OCI-LY3 (cell line): ENCODE data around the gene APBB2.

Source experiments
- H2AFZ ChIP-seq: fragments of 200-600, 300-600 bp; shearing (Covaris generic); 2 replicates; pipeline ENCODE4 v1.6.0; 2014; ENCODE audit warnings: antibody characterized with exemption, low read depth, low read length
- H3K27ac ChIP-seq: fragments of 200-600, 300-600 bp; sonication (generic); 2 replicates; pipeline ENCODE4 v1.5.1; 2014; ENCODE audit warnings: mild to moderate bottlenecking, low read length, moderate library complexity, mixed read lengths
- H3K27me3 ChIP-seq: fragments of 200-600, 300-600 bp; sonication (generic); 2 replicates; pipeline ENCODE4 v1.6.1; 2014; ENCODE audit warnings: low read depth, low read length, mixed read lengths
- H3K36me3 ChIP-seq: fragments of 200-600, 300-600 bp; sonication (generic); replicated peaks from 2 replicates; pipeline ENCODE3; 2014; ENCODE audit warnings: low read depth, low read length, mixed read lengths
- H3K4me1 ChIP-seq: fragments of 300-600, 200-600 bp; sonication (generic); 2 replicates; pipeline ENCODE4 v1.6.1; 2014; ENCODE audit warnings: low read length, mixed read lengths
- H3K4me2 ChIP-seq: fragments of 200-600, 300-600 bp; sonication (generic); 2 replicates; pipeline ENCODE4 v1.6.1; 2014; ENCODE audit warnings: low read length, mixed read lengths
- H3K4me3 ChIP-seq: fragments of 300-600, 200-600 bp; sonication (generic); 2 replicates; pipeline ENCODE4 v1.5.1; 2014; ENCODE audit warnings: antibody characterized with exemption, mild to moderate bottlenecking, low read length, moderate library complexity
- H3K79me2 ChIP-seq: fragments of 300-600, 200-600 bp; shearing (Covaris generic); 2 replicates; pipeline ENCODE4 v1.6.1; 2014; ENCODE audit warnings: mild to moderate bottlenecking, low read length, mixed read lengths
- H3K9ac ChIP-seq: fragments of 300-600, 200-600 bp; shearing (Covaris generic); 2 replicates; pipeline ENCODE4 v1.6.0; 2014; ENCODE audit warnings: mild to moderate bottlenecking, low read length, moderate library complexity
- H3K9me3 ChIP-seq: fragments of 200-600, 300-600 bp; shearing (Covaris generic); 2 replicates; pipeline ENCODE4 v1.6.1; 2014; ENCODE audit warnings: low read length, mixed read lengths; ENCODE audit not compliant: insufficient read depth
- H4K20me1 ChIP-seq: fragments of 200-600, 300-600 bp; sonication (generic); 2 replicates; pipeline ENCODE4 v1.6.1; 2016; ENCODE audit warnings: low read length, mixed read lengths; ENCODE audit not compliant: insufficient read depth
- CTCF ChIP-seq: fragments of 200-600, 300-600 bp; sonication (generic); IDR thresholded peaks from 2 replicates; pipeline ENCODE4 v1.5.1; 2014; ENCODE audit warnings: antibody characterized with exemption, low read length, low read depth
- EZH2phosphoT487 ChIP-seq: fragments of 200-600 bp; shearing (Covaris generic); IDR thresholded peaks from 2 replicates; pipeline ENCODE4 v1.6.1; 2018; ENCODE audit warnings: antibody characterized with exemption, mixed run types, low read depth

Gene APBB2

GRCh38 chr4:41134581-41134980, 79.8 kb downstream of the APBB2 start:
- no peak overlapping the region for H3K27ac ChIP-seq
- H3K9me3 ChIP-seq, result no peaks in the 10 kb centered on the region
- no peak overlapping the region for H3K4me3 ChIP-seq
- no peak overlapping the region for H2AFZ ChIP-seq
- no peak overlapping the region for H3K4me2 ChIP-seq
- no peaks in the 10 kb centered on the region for H3K27me3 ChIP-seq
- no peak overlapping the region for H3K9ac ChIP-seq
- H3K4me1 ChIP-seq, result no peaks in the 10 kb centered on the region
- H3K36me3 ChIP-seq, result no peaks in the 10 kb centered on the region
- H3K79me2 ChIP-seq, result no peaks in the 10 kb centered on the region
- no peaks in the 10 kb centered on the region for H4K20me1 ChIP-seq
- TF ChIP-seq EZH2phosphoT487 (no peak), CTCF (no peak)

- no peaks in the 10 kb centered on the region for H3K4me1 ChIP-seq
- no peaks in the 10 kb centered on the region for H4K20me1 ChIP-seq
- no peak overlapping the region for H3K4me2 ChIP-seq
- no peaks in the 10 kb centered on the region for H3K9me3 ChIP-seq
- H2AFZ ChIP-seq, result no peak overlapping the region
- no peak for TF ChIP-seq CTCF
- TF ChIP-seq EZH2phosphoT487, result no peak
- no peaks in the 10 kb centered on the region for H3K36me3 ChIP-seq
- H3K9ac ChIP-seq, result no peak overlapping the region
- no peaks in the 10 kb centered on the region for H3K79me2 ChIP-seq
- H3K27me3 ChIP-seq, result no peaks in the 10 kb centered on the region
- H3K4me3 ChIP-seq, result no peak overlapping the region
- H3K27ac ChIP-seq, result no peak overlapping the region
These were observed 80.8 kb downstream of the APBB2 start for GRCh38 chr4:41133454-41134018.

- Histone ChIP-seq H3K36me3 (no peaks in the 10 kb centered on the region), H3K27ac (no peak overlapping the region), H3K27me3 (no peaks in the 10 kb centered on the region), H3K9ac (no peak overlapping the region), H3K9me3 (no peaks in the 10 kb centered on the region), H3K4me2 (no peak overlapping the region), H4K20me1 (no peaks in the 10 kb centered on the region), H2AFZ (no peak overlapping the region), H3K4me1 (no peaks in the 10 kb centered on the region), H3K79me2 (no peaks in the 10 kb centered on the region), H3K4me3 (no peak overlapping the region)
- TF ChIP-seq CTCF (no peak), EZH2phosphoT487 (no peak)
These were observed 82.2 kb downstream of the APBB2 start for GRCh38 chr4:41132055-41132683.

- no peaks in the 10 kb centered on the region for H3K4me1 ChIP-seq
- H3K27me3 ChIP-seq, result no peaks in the 10 kb centered on the region
- no peaks in the 10 kb centered on the region for H3K36me3 ChIP-seq
- H3K4me3 ChIP-seq, result no peak overlapping the region
- H3K79me2 ChIP-seq, result no peaks in the 10 kb centered on the region
- H3K9ac ChIP-seq, result no peak overlapping the region
- H4K20me1 ChIP-seq, result no peaks in the 10 kb centered on the region
- H3K27ac ChIP-seq, result no peak overlapping the region
- no peaks in the 10 kb centered on the region for H3K9me3 ChIP-seq
- no peak for TF ChIP-seq EZH2phosphoT487
- TF ChIP-seq CTCF, result no peak
- no peak overlapping the region for H2AFZ ChIP-seq
- no peak overlapping the region for H3K4me2 ChIP-seq
These were observed 84.4 kb downstream of the APBB2 start for GRCh38 chr4:41129936-41130440.
